ENCODE results near the gene HGF.

GRCh38 chr7:81740403-81740802 lies 29.4 kb downstream of the HGF start:
- TF ChIP-seq POLR2A (IDR thresholded peaks at IDR 0.05) = no peak
- TF ChIP-seq, protein P1, sequence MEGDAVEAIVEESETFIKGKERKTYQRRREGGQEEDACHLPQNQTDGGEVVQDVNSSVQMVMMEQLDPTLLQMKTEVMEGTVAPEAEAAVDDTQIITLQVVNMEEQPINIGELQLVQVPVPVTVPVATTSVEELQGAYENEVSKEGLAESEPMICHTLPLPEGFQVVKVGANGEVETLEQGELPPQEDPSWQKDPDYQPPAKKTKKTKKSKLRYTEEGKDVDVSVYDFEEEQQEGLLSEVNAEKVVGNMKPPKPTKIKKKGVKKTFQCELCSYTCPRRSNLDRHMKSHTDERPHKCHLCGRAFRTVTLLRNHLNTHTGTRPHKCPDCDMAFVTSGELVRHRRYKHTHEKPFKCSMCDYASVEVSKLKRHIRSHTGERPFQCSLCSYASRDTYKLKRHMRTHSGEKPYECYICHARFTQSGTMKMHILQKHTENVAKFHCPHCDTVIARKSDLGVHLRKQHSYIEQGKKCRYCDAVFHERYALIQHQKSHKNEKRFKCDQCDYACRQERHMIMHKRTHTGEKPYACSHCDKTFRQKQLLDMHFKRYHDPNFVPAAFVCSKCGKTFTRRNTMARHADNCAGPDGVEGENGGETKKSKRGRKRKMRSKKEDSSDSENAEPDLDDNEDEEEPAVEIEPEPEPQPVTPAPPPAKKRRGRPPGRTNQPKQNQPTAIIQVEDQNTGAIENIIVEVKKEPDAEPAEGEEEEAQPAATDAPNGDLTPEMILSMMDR (IDR thresholded peaks at IDR 0.05) = no peak
- no peak for TF ChIP-seq EP300 (IDR thresholded peaks at IDR 0.05; ENCODE audit: low read depth)
- TF ChIP-seq POLR2AphosphoS5 (IDR thresholded peaks at IDR 0.05) = no peak
